GM18511 (cell line): ENCODE results near the gene PELI2.

ENCODE experiments used
- ATAC-seq: cut with Tn5 transposase; IDR thresholded peaks from one replicate; pipeline ENCODE4 v1.9.1; 2021; ENCODE audit warnings: mild to moderate bottlenecking, moderate library complexity; ENCODE audit not compliant: unreplicated experiment

PELI2 gene

DNA sequence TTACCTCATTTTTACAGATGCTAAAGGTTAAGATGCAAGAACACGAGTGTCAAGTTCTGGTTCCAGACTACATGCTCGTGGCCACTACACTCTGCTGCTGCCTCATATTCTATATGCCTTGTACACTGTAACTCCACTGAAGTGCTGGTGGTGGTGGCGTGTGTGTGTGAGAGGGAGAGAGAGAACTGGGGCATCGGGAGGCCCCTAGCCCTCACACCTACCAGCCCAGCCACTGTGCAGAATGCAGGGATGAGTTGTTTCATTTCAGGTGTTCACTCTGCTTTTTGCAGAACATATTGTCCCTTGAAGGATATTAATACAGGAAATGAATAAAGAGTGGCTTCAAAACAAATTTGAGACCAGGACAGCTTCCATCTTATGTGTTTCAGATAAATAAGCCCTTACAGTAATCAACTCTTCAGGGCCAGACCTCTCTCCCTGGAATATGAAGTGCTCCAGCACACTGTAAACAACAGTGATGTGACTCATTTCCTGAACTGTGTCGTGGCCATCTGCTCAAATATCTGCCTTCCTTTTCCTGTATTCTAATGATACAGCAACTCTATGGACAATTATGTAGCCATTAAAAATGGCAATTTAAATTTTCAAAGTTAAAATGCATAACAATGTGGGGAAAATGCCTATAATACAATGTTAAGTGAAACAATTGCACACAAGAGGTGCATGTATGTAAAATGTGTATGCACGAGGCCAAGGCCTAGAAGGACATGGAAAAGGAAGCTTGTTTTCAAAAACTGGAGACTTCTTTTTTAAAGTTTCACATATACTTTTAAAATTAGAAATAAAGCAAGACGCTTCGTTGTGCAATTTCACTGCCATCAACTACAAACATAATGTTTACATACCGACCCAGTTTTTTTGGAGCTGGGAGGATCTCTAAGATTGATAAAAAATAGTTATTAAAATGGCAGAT is 215.4 kb downstream of the PELI2 start:
- ATAC-seq = no peak

DNA sequence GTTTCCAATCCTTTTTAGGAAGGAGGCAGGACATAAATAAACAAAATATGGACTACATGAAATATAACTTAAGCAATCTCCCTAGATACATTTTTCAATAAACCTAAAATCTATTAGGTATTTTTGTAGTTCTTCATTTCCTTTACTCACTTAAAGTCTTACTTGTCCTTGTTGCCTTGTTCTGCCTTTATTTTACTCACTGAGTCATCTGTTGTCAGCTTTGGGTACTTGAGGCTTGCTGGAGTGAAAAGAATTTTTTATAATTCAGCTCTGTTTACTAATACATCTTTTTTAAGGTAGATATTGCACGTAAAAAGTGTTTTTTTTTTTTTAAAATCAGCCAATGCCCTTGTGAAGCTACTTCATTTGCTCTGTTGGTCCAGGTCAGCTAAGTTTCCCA is 216.2 kb downstream of the PELI2 start:
- ATAC-seq = no peak

DNA sequence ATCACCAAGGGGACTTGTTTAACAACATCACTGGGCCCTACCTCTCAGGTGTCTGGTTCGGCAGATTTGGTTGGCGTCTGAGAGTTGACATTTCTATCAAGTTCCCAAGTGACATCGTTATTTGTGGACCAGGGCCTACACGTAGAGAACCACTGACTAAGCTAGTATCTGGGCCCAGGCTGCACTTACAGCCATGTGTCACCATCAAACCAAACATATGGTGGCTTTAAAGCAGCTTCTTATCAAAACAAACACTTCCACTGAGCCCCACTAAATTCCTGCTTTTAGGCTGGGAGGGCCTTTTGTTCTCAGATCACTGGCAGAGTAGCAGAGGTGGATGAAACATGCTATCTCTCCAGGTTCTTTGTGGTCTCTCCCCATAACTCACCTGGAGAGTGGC is 220.5 kb downstream of the PELI2 start:
- no peak for ATAC-seq

- peak; percentile 81 for ATAC-seq
Measured at GRCh38 chr14:56339855-56340701, 221.9 kb downstream of the PELI2 start.

DNA sequence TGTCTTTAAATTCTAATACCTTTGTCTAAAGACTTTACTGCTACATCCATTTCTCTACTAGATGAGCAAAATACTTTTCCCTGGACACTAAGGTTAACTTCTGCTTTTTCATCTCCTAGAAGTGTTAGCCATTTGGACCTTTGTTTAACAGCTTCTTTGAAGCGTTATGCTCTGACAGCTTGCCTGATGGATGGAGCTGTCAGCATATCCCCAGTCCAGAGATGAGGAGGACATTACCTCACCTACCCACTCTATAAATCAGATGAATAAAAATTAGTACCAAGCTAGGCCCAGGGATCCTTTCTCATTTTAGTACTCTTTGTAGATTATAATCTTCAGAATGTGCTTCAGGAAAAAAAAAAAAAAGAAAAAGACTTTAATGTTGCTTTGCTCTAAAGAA is 222.7 kb downstream of the PELI2 start:
- ATAC-seq = no peak

DNA sequence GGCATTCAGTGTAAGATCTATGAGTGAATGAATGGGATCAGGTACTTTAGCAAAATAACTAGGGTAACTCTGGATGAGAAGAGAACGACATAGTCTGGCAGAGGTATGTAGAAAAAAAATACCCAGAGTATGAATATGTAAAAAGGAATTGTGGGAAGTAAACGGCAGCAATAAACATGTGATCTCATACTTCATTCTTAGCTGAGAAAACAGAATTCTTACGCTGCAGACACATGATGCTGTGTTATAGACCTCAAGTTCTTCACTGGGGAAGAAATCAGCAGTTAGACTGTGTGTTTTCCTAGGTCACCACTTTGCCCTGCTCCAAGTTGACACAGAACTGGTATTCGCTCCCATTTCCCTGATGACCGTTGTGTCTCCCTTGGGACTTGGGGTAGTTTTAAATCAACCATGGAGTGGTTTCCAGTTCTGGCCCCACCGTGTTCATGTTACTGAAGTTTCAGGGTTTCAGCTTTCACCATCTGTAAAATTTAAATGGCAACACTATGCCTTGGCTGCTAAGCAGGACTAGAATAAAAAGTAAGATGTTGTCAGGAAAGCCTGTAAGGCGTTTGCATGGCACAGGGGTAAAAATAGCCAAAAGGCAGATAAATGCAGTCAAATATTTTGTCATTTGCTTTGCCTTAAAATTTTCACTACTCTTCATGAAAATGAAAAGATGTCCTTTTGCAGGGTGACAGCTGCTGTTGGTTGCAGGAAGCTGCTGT is 223.7 kb downstream of the PELI2 start:
- ATAC-seq = no peak

GRCh38 chr14:56342494-56342942 is 224.3 kb downstream of the PELI2 start:
- ATAC-seq = no peak

GRCh38 chr14:56349960-56350359 is 231.7 kb downstream of the PELI2 start:
- no peak for ATAC-seq
